ENCODE measurements around the gene FOXD4L1. TPM values are rescaled to one million over a fixed set of nuclear protein-coding genes. Genes with fewer than 3 reads are reported as not detected.
"Not testable (repeated sequence)": the region's sequence is repeated elsewhere in the genome, so short reads cannot be mapped to it uniquely, and the experiment has no call there.

Gene FOXD4L1
- total and polyA plus RNA-seq, 2 donors: 0.03 TPM; not detected in 1

DNA sequence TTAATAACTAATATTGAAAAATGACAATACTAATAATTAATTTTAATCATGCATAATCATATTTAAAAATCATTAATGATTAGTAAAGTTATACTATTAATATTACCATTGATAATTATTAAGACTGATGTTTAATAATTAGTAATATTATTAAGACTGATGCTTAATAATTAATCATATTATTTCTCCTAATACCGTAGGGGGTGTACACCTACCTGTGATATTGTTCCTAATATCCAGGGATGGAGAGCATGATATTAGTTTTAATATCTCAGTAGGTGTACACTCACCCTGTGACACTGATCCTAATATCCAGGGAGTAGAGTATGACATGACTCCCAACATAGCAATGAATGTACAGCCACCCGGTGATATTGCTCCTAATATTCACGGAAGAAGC lies 12.4 kb downstream of the FOXD4L1 start:
- H3K4me1 ChIP-seq (ENCODE audit: insufficient read depth); DNase-seq (ENCODE audit: extremely low spot score); H3K4me3 ChIP-seq (ENCODE audit: low read depth, low read length); H3K27ac ChIP-seq (ENCODE audit: low read depth); H3K36me3 ChIP-seq (ENCODE audit: insufficient read depth): not testable (repeated sequence)
- WGBS: 58% methylated on average over 2 of the region's 3 CpGs

DNA sequence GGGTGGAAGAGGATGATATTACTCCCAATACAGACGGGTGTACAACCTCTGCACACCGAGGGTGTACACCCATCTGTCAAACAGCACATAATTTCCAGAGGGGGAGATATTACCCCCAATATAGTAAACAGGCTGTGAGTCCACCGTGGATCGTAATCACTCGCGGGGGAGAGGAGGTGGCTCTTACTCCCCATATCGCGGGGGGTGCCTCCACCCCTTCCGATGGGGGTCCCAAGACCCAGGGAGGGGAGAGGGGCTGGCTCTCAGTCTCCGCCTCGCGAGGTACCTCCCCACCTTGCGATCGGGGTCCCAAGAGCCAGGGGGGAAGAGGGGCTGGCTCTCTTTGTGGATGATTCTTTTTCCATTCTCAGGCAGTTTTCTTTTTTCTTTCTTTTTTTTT lies 13.4 kb downstream of the FOXD4L1 start:
- 74% methylated on average over 14 of the region's 14 CpGs for WGBS
- H3K4me3 ChIP-seq (ENCODE audit: low read depth, low read length): not testable (repeated sequence)

GRCh38 chr2:113515457-113515856 lies 17.0 kb downstream of the FOXD4L1 start:
- not testable (repeated sequence) for H3K4me3 ChIP-seq (ENCODE audit: low read depth, low read length); H3K36me3 ChIP-seq (ENCODE audit: insufficient read depth); H3K4me1 ChIP-seq (ENCODE audit: insufficient read depth); H3K27ac ChIP-seq (ENCODE audit: low read depth); DNase-seq (ENCODE audit: extremely low spot score)
- 94% methylated on average over 7 of the region's 8 CpGs for WGBS

More for the DNA sequence above, 13.4 kb downstream of the FOXD4L1 start:
- H3K4me1 ChIP-seq (ENCODE audit: insufficient read depth); H3K27ac ChIP-seq (ENCODE audit: low read depth); H3K36me3 ChIP-seq (ENCODE audit: insufficient read depth); DNase-seq (ENCODE audit: extremely low spot score): not testable (repeated sequence)

- 81% methylated on average over 3 of the region's 3 CpGs for WGBS
- H3K27ac ChIP-seq (ENCODE audit: low read depth); DNase-seq (ENCODE audit: extremely low spot score); H3K4me3 ChIP-seq (ENCODE audit: low read depth, low read length); H3K36me3 ChIP-seq (ENCODE audit: insufficient read depth); H3K4me1 ChIP-seq (ENCODE audit: insufficient read depth): not testable (repeated sequence)
These were observed 17.5 kb downstream of the FOXD4L1 start for GRCh38 chr2:113515995-113516394.

DNA sequence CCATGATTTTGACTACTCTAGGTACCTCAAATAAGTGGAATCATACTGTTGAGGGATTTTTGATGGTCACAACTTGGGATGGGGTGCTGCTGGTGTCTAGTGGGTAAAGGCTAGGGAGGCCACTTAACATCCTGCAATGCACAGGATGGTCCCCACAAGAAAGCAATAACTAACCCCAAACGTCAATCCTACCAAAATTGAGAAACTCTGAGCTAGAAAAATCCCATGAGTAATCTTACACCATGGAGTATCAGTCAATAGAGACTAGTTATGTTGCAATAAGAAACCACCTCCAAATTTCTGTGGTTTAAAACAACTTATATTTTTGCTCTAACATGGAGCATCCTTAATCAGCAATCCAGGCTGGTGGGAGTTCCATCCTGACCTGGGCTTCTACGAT lies 18.6 kb downstream of the FOXD4L1 start:
- DNase-seq (ENCODE audit: extremely low spot score); H3K4me1 ChIP-seq (ENCODE audit: insufficient read depth); H3K27ac ChIP-seq (ENCODE audit: low read depth); H3K36me3 ChIP-seq (ENCODE audit: insufficient read depth); H3K4me3 ChIP-seq (ENCODE audit: low read depth, low read length): not testable (repeated sequence)
- WGBS: no CpG with 5 or more reads among the region's 2 CpGs

DNA sequence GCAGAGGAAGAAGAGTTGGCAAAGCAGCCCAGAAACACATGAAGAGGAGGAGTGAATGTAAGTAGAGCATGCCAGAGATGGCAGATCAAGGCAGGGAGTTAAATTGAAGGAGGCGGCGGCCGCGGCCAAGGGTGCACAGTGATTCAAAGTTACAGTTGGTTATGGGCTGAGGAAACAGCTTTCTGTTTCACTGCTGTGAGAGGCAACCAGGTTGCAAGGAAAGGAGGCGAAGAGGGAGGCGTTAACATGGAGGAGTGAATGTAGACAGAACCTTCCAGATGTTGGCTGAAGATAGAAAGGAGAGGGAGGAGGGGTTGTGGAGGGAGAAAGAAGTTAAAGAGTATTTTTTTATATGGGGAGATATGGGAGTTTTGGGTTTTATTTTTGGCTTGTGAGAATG lies 22.4 kb downstream of the FOXD4L1 start:
- H3K4me3 ChIP-seq (ENCODE audit: low read depth, low read length); H3K36me3 ChIP-seq (ENCODE audit: insufficient read depth); H3K27ac ChIP-seq (ENCODE audit: low read depth); DNase-seq (ENCODE audit: extremely low spot score); H3K4me1 ChIP-seq (ENCODE audit: insufficient read depth): not testable (repeated sequence)
- WGBS: 38% methylated on average over 6 of the region's 6 CpGs

DNA sequence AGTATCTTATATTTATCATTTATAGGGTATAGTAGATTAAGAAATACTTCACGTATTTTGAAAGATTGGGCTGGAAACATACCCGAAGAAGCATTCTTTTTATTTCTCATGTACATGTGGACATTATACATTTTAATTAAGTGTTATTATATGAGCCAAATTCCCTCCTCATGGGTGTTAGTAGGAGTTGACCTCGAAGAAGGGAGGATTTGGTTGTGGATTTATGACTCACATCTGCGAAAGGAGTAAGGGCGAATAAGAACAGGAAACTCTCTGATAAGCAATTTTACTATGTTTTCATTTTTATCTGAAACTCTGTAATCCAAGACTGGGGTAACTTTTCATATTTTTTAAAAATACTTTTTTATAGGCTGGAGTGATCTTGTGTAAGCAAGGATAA lies 23.0 kb downstream of the FOXD4L1 start:
- not testable (repeated sequence) for H3K27ac ChIP-seq (ENCODE audit: low read depth)
- WGBS: 30% methylated on average over 5 of the region's 5 CpGs

GRCh38 chr2:113524986-113525385 lies 26.5 kb downstream of the FOXD4L1 start:
- not testable (repeated sequence) for DNase-seq (ENCODE audit: extremely low spot score); H3K27ac ChIP-seq (ENCODE audit: low read depth)
- WGBS: 85% methylated on average over 1 of the region's 1 CpG

More for the DNA sequence above, 23.0 kb downstream of the FOXD4L1 start:
- H3K36me3 ChIP-seq (ENCODE audit: insufficient read depth); DNase-seq (ENCODE audit: extremely low spot score); H3K4me1 ChIP-seq (ENCODE audit: insufficient read depth); H3K4me3 ChIP-seq (ENCODE audit: low read depth, low read length): not testable (repeated sequence)

DNA sequence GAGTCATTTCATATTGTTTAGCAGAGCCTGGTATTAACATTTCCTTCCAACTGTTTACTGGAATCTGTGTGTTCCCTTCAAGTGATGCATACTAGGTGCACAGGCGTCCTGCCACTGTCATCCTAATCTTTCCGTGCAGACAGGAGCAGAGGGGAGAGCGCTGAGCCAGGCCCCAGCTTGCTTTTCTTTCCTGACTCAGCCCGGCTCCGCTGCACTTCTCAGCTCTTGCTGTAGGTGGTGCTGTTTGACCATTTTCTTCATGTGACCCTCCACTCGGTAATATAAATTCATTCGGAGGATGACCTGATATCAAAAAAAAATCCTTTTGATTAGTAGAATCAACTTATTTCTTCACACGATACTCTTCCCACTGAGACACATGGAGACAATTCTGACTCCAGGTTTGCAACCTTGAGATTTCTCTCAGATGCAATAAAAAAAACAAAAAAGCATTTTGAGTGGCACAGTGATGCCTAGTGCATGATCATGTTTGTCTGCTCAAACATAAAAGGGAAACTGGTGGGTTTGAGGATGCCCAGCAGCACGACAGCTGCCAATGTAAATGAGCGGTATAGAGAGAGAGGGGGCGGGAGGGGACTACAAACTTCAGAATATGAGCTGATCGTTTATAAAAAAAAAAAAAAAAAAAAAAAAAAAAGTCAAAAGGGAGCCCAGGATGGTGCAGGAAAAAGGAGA lies 29.0 kb downstream of the FOXD4L1 start:
- H3K36me3 ChIP-seq (ENCODE audit: insufficient read depth); H3K27ac ChIP-seq (ENCODE audit: low read depth); H3K4me1 ChIP-seq (ENCODE audit: insufficient read depth); H3K4me3 ChIP-seq (ENCODE audit: low read depth, low read length); DNase-seq (ENCODE audit: extremely low spot score): not testable (repeated sequence)
- WGBS: 19% methylated on average over 4 of the region's 12 CpGs

More at GRCh38 chr2:113524986-113525385, 26.5 kb downstream of the FOXD4L1 start:
- not testable (repeated sequence) for H3K4me3 ChIP-seq (ENCODE audit: low read depth, low read length); H3K4me1 ChIP-seq (ENCODE audit: insufficient read depth); H3K36me3 ChIP-seq (ENCODE audit: insufficient read depth)

- DNase-seq (ENCODE audit: extremely low spot score); H3K4me3 ChIP-seq (ENCODE audit: low read depth, low read length); H3K4me1 ChIP-seq (ENCODE audit: insufficient read depth); H3K27ac ChIP-seq (ENCODE audit: low read depth); H3K36me3 ChIP-seq (ENCODE audit: insufficient read depth): not testable (repeated sequence)
- 24% methylated on average over 4 of the region's 5 CpGs for WGBS
These were observed 29.7 kb downstream of the FOXD4L1 start for GRCh38 chr2:113528126-113528525.

DNA sequence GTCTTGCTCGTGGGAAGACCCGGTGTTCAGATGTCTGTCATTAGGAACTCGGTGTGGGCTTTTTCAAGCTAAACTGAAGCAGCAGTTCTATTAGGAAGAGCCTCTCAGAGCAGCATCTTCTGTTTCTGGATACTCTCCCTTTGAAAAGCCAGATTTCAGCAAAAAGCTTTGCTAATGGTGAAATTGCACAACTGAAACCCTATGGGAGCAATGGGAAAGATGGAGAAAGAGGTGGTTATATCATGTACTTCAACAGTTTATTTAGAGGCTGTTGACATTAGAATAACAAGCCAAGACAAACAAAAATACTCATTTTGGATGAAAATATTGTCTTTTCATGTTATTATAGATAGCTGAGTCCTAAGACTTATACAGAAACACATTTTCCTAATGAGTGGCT lies 30.4 kb downstream of the FOXD4L1 start:
- H3K4me1 ChIP-seq (ENCODE audit: insufficient read depth): not testable (repeated sequence)

GRCh38 chr2:113532991-113533390 lies 34.5 kb downstream of the FOXD4L1 start:
- H3K36me3 ChIP-seq (ENCODE audit: insufficient read depth); DNase-seq (ENCODE audit: extremely low spot score); H3K4me3 ChIP-seq (ENCODE audit: low read depth, low read length); H3K27ac ChIP-seq (ENCODE audit: low read depth); H3K4me1 ChIP-seq (ENCODE audit: insufficient read depth): not testable (repeated sequence)
- WGBS: 89% methylated on average over 1 of the region's 4 CpGs

More for the DNA sequence above, 30.4 kb downstream of the FOXD4L1 start:
- H3K4me3 ChIP-seq (ENCODE audit: low read depth, low read length); H3K36me3 ChIP-seq (ENCODE audit: insufficient read depth); H3K27ac ChIP-seq (ENCODE audit: low read depth); DNase-seq (ENCODE audit: extremely low spot score): not testable (repeated sequence)
- WGBS: 46% methylated on average over 3 of the region's 3 CpGs

GRCh38 chr2:113536573-113536972 lies 38.1 kb downstream of the FOXD4L1 start:
- WGBS: 73% methylated on average over 6 of the region's 6 CpGs
- H3K4me3 ChIP-seq (ENCODE audit: low read depth, low read length); H3K27ac ChIP-seq (ENCODE audit: low read depth); H3K4me1 ChIP-seq (ENCODE audit: insufficient read depth); DNase-seq (ENCODE audit: extremely low spot score); H3K36me3 ChIP-seq (ENCODE audit: insufficient read depth): not testable (repeated sequence)

DNA sequence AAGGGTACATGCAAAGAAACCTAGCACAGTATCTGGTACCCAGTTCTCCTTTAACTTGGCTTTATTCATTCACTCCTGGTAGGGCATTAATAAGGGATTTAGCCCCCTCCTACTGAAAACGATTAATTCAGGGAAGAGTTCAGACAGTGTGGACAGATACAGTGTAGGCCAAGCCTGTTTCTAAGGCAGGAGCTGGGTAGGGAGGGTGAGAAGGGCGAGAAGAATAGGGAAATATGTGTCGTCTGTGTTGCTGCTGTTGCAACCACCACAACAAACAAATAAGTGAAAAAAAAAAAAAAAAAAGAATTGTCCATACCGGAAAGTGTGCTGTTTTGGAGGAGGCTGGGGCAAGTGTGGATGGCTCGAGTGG lies 42.4 kb downstream of the FOXD4L1 start:
- not testable (repeated sequence) for H3K4me3 ChIP-seq (ENCODE audit: low read depth, low read length); H3K27ac ChIP-seq (ENCODE audit: low read depth); DNase-seq (ENCODE audit: extremely low spot score); H3K36me3 ChIP-seq (ENCODE audit: insufficient read depth); H3K4me1 ChIP-seq (ENCODE audit: insufficient read depth)
- 11% methylated on average over 3 of the region's 5 CpGs for WGBS
